Islet of Langerhans (tissue), 1 donor: ENCODE data around the gene EFCAB11.

Experiments used
- FAIRE-seq: peaks from one replicate; lab custom pipeline; 2011; peaks lifted over from hg19 to GRCh38; lab: Jason Lieb, UNC

EFCAB11 gene

DNA sequence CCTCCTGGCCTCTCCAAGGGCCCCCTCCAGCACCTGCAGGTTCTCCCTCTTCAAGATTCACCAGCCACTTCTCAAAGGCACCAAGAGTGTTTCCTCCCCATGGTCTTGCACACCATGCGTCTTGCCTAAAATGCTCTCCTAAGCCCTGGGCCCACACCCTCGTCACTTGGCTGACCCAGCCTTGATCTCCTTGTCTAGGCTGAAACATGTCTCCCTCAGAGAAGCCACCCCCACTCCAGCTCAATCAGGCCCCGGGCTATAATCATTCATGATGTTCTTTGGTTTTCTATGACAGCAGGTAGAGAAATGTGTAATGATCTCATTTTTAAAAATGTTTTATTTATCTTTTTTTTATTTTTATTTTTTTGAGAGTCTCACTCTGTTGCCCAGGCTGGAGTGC is 88.1 kb downstream of the EFCAB11 start:
- FAIRE-seq, result no peak

DNA sequence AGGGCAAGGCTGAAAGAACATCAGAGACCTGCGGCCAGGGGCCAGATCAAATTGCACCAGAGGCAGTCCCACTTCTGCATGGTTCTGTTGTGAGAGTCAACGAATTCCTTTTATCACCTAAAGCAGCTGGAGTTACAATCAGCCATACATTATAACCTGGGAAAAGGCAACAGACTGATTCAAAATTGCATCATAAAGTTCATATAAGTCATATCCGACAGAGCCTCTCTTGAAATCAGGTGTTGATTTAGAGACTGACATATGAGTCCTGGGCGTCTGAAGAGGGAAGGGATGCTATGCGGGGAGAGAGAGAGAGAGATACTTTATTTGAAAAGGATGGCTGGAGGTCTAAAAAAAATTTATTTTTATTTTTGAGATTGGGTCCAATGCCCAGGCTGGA is 89.4 kb downstream of the EFCAB11 start:
- no peak for FAIRE-seq

DNA sequence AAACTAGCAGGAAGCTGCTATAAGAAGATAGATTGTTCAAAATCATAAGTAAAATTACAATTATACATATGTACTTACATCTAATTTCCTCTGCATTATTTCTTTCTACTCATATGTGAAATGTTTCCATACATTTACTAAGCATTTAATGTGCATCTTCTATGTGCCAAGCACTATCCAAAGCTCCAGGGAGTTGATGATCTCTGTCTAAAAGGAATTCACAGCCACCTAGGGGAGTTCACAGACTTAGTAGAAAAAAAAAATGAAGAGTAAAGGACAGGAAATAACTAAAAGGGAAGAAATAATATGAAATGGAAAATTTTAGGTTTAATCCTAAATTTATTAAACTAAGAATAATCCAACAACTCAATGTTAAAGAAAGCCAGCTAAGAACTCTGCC is 91.7 kb downstream of the EFCAB11 start:
- no peak for FAIRE-seq

DNA sequence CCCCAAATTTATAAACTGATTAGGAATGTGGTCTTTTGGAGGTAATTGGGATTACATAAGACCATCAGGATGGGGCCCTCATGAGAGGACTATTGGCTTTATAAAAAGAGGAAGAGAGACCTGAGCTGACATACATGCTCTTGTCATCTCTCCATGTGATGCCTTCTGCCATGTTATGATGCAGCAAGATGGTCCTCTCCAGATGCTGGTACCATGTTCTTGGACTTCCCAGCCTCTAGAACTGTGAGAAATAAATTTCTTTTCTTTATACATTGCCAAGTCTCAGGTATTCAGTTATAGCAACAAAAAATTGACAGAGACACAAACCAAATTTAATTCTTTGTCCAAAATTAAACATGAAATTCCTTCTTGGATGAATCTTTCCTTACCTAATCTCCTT is 92.9 kb downstream of the EFCAB11 start:
- no peak for FAIRE-seq

DNA sequence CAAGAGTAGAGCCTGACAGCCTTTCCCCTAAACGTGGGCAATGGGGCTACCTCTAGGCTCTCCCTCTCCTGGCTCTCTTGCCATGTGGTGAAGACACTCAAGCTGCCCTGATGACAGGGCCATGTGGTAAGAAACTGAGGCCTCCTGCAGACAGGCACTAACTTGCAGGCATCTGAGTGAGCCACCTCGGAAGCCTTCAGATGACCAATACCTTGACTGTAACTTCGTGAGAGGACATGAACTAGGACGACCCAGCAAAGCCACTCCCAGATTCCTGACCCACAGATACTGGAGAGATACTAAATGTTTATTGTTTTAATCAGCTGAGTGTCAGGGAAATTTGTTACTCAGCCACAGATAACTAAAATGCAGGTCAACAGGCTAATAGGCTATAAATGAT is 96.4 kb downstream of the EFCAB11 start:
- FAIRE-seq, result no peak

DNA sequence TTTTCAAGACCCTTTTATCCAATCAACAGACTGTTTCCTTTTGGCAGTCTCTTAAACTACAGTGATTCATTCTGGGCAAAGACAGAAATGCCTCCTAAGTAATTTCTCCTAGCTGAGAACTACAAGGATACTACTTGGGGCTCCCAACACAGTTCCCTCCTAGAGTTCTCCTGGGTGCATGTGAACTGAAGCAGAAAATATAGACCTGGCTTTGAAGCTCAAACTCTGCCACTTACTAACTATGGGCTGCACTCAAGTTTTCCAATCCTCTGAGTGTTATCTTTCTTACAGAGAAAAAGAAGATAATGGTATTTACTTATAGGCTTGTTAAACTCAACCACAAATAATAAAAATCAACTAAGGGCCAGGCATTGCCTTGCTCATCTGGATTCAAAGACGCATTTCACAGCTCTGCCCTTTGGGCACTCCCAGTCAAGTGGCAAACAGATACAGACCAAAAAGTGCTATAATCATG is 97.6 kb downstream of the EFCAB11 start:
- no peak for FAIRE-seq

DNA sequence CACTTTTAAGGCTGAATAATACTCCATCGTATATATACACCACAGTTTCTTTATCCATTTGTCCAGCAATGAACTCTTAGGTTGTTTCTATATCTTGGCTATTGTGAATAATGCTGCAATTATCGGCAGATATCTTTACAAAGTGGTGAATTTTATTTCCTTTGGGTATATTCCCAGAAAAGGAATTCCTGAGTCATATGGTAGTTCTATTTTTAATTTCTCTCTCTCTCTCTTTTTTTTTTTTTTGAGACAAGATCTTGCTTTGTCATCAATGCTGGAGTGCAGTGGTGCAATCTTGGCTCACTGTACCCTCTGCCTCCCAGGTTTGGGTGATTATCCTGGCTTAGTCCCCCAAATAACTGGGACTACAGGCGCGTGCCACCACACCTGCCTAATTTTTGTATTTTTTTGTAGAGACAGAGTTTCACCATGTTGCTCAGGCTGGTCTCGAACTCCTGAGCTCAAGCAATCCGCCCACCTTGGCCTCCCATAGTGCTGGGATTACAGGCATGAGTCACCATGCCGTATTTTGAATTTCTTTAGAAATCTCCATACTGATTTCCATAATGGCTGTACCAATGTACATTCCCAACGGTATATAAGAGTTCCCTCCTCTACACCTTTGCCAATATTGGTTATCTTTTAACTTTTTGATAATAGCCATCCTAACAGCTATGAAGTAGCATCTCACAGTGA is 98.4 kb downstream of the EFCAB11 start:
- no peak for FAIRE-seq

DNA sequence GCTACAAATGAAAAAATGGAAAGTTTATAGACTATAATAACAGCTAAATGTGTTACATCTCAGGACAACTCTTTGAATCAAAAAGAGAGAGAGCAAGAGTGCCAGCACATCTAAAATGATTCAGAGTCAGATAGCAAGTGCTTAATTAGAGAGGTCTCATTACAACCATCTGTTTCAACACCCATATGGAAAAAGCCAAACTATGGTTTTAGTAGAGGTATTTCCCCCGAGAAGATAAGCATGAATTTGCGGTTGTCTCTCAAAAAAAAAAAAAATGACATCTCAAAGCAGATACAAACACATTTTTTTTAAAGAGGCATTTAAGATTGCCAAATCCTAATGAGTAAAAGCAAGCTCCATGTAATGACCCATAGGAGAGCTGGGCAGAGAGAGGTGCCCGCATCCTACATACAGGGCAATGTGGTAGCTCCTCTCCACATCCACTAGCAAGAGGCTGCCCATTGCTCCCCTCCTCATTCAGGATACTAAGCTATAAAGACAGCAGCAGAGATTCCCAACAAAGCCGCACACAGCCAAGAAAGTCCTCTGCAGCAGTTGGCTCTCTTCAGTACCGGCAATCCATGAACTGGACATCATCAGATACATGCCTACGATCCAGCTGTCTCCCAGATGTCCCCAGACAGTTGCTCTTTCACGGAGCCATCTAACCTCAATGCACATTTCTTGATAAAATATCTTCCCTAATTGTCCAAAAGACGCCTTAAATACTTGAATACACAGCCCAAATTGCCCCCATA is 100.4 kb downstream of the EFCAB11 start:
- no peak for FAIRE-seq

DNA sequence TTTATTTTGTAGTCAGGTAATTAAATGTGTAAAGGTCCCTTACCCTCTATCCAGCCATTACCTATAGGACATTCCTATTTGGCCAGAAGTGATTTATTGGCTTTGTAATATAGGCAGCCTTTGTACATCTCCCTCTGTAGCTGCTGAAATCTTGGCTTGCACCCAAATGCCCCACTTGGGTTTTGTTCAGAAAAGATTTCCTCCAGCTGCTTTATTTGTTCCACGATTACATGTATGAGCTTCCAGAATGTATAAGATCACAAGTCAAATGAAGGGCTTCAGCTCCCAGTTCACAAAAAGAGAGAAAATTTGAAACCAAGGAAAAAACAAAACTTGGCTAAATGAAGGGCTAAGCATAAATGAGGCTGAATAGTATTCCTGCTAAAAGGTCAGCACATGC is 103.4 kb downstream of the EFCAB11 start:
- no peak for FAIRE-seq

DNA sequence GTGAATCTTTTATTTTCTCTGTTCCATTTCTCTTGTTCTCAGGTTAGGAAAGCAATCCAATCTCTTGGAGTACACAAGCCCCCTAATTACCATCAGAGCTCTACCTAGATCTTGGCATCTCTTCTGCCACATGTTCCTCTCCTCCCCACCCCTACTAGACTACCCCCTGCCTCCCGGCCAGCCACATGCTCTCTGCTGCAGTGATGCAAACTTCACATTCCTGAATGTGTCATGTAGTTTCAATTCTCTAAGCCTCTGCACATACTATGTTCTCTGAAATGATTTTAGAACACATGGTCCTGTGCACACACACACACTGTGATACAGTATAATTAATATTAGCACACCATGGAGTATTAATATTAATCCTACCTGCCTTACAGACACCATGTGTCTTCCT is 104.6 kb downstream of the EFCAB11 start:
- no peak for FAIRE-seq

DNA sequence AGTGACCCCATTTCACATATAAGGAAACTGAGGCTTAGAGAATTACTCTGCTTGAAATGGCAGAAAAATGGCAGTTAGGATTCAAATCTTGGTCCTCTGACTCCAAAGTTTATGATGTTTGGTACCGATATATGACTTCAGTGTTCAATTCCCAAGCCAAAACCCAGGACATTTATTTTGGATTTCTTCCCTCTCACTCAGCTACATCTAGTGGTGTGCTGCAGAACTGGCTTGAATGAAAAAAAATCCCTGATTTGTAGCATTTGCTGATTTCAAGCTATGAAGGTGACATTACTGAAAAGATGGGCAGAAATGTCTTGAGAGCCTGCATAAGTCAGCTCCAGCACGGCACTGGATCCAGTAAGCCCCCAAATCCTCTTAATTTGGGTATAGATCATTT is 106.4 kb downstream of the EFCAB11 start:
- no peak for FAIRE-seq

DNA sequence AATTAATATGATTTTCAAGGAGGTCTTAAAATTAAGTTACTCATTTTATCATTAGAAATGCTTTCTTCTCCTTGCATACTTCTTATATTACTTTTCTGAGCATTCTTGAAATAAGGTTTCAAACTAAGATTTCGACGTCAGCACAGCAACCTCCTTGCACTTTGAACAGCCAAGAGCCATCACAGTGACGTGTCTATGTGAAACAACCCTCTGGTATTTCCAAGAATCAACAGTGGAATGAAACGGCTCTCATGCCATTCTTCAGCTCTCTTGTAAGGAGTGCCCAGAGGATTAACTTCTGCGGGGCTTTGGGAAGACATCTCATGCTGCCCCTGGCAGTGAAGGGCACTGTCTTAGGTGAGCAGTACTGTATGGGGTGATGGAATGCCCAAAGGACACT is 109.2 kb downstream of the EFCAB11 start:
- no peak for FAIRE-seq

DNA sequence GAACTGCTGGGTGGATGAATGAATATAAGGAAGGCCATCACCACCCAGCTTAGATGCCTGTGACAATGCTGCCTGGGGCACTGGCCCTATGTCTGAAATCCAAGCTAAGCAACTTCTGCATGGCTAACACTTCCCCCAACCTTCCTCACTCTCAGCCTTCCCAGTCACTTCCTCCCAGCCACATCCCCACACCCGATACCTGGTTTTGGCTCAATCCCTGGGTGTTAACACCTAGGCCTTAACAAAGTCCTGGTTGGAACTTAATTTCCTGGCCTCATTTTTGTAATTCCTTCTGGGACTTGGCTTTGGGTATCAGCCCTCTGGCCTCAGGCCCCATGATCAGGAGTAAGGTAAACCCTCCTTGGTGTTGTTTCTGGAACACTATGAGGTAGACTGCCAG is 110.0 kb downstream of the EFCAB11 start:
- FAIRE-seq, result no peak

DNA sequence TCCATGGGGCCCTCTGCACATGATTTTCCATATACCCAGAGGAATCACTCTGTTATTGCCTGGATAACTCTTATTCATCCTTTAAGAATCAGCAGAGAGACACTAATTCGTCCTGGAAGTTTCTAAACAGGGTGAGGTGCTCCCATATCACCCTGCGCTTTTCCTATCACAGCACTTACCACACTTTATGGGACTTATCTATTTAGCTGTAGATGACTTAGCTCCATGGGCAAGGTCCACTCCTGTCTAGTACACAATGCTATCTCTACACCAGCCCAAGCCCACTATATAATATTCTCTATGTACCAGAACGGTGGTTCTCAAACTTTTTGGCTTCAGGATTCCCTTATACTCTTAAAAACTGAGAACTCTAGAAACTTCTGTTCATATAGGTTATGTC is 111.7 kb downstream of the EFCAB11 start:
- no peak for FAIRE-seq

DNA sequence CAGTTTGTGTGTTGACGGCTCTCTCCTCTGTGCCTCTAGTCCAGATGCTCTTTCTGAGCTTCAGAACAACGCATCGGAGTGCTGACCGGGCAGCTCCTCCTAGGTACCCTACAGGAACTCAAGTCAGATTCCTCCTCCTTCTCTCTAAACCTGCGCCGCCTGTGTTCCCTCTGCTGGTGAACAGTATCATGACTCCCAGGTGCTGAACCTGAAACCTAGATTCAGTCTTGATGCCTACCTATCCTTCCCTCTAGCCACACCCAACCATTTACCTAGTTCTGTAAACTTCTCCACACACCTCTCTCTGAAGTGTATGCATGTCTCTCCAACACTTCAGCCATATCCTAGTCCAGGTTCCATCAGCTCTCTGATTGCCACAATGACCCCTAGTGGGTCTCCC is 112.7 kb downstream of the EFCAB11 start:
- FAIRE-seq, result no peak

DNA sequence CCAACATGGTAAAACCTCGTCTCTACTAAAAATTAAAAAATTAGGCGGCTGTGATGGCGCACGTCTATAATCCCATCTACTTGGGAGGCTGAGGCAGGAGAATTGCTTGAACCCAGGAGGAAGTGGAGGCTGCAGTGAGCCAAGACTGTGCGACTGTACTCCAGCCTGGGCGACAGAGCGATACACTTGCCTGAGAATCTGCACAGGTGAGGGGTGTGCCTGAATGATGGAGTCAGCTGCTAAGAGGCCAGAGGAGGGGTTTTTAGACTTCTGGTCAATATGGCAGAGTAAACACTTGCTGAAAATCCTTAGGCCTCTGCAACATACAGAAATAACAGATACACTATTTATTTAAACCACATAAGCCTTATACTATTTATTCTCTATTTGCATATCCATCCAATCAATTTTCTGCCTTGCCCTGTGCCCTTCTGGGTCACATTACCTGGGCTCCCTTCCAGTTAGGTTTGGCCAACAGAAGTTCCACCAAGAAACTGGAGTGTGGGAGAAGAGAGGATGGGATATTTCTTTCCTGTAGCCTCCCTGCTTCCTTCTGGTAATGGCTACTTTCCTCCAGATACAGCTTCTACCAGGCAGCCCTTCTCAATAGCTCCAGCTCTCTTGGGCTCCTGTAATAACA is 117.6 kb downstream of the EFCAB11 start:
- FAIRE-seq, result no peak

DNA sequence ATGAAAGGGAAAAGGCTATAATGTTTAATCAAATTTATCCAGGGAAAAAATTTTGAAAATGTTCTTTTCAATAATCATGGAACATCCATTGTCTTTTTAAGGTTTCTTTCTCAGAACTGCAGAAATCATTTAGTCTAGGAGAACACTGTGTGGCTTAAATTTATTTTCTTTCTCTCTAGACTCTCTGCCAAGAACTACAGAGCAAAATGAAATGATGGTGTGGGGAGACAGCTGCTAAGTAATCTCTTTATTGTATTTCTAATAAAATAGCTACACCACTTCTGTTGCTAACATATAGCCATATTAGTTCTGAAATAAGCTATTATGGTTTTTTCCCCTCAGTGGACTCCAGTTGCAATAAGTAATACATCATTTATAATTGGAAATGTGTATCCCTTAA is 120.9 kb downstream of the EFCAB11 start:
- no peak for FAIRE-seq

DNA sequence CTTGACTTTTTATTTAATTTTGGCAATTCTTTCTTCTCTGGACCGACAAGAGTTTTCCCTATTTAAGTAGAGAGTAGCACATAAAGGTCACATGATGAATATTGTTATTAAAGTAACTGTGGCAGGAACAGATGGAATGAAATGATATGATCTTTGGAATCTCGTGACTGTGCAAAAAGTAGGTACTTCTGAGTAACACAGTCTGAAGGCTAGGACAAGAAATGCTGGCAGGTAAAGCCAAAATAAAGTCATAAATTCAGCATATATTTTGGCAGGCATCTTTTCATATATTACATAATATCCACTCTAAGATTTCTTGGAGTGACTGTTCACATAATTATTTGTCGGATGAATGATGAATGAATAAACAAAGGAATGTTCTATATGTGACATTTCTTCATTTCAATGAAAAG is 121.4 kb downstream of the EFCAB11 start:
- FAIRE-seq, result no peak

DNA sequence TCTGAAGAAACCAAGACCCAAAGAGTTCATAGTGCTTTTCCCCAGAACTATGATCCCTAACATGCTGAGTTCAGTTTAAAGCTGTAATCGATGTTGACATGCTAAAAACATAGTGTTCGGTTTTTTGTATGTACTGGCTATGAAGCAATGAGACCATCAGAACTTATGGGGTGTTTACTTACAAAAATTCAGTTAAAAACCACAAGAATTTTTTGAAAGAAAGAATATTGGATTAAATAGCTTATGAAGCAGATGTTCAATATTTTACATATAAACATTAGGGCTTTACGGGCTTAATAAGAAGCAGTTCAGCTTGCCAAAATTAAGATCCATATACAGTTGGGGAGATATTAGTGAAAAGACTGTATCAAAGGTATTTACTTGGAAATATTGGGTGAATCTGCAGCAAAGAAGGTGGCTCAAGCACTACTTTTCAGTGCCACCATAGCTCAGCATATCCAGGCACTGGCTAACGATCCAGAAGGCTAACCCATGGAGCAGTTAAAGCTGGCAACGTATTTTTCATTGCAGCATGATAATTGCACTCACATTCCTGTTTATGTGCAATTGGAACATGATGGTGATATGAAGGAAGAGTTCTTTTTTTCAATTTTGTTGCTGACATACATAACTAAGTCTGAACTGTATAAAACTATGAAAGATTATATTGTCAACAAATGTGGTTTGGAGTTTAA is 125.9 kb downstream of the EFCAB11 start:
- no peak for FAIRE-seq

DNA sequence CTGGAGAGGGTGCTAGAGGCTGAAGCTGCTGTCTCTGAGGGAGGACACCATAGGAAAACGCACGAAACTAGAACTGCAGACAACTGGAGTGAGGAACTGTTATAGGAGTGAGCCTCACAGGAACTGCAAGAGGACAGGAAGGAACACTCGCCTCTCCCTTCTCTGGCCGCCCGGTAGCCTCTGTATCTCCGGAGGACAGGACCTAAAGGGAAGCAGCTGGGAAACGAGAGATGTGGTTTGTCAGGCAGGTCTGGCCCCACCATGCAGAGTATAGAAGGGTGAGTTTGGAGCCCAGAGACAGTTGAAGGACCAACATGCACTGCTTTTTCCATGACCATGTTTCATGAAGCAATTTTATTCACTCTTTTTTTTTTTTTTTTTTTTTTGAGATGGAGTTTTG is 127.3 kb downstream of the EFCAB11 start:
- FAIRE-seq, result no peak

DNA sequence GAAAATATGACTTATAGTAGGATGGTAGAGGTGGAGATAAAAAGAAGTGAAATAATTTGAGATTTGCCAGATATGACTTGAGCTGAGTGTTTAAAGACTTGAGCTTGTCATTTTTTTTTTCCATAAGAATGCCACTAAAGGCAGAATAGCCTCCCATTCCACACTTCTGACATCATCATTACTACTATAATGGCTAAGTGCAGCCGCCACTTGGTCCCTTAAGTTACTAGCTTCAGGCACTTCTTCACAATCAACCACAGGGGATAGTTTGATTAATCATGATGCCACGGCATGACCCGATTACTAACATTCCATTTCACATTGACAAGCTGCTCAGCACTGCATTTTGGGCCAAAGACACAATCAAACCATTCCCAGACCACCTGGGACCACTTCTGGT is 127.9 kb downstream of the EFCAB11 start:
- no peak for FAIRE-seq

DNA sequence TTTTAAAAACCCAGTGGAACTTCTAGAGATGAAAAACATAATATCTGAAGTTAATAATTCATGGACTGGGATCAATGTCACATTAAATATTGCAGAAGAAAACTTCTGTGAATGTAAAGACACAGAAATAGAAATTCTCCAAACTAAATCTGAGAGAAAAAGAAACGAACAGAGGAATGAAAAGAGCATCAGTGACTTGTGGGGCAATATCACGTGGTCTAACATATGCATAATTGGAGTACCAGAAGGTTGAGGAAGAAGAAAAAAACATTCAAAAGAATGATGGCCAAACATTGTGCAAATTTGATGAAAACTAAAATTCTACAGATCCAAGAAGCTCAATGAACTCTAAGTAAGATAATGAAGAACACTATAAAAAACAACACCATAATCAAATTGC is 130.8 kb downstream of the EFCAB11 start:
- FAIRE-seq, result no peak

DNA sequence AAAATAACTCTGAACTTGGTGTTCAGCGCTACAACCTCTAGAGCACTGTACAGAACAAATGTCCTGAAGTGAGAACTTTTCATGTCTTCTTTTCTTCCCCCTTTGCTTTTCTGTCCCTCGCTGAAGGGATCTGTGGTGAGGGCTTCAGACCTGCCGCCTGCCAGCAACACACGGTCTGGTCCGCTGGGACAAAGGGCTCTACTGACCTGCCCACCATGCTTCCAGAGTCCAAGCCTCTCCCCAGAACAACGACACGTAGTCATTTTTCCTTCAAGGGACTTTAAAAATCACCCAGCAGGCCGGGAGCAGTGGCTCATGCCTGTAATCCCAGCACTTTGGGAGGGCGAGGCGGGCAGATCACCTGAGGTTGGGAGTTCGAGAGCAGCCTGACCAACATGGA is 140.4 kb downstream of the EFCAB11 start:
- no peak for FAIRE-seq
